Breast epithelium (tissue), 3 donors: Measurements from ENCODE around the gene ZNF23.

Experiments used
- POLR2A ChIP-seq: fragments of 450-650 bp; IDR thresholded peaks from one replicate; pipeline ENCODE4 v1.6.1; 2016; ENCODE audit warnings: antibody characterized with exemption, mild to moderate bottlenecking, moderate library complexity
- TF ChIP-seq, protein P1 (sequence below), 3 donors: fragments of 450-650 bp; IDR thresholded peaks; one replicate each; pipeline ENCODE4 v1.5.1; 2016 to 2017; ENCODE audit warnings: antibody characterized with exemption in 3 of 3, mild to moderate bottlenecking in 3 of 3, moderate library complexity in 3 of 3

DNA sequence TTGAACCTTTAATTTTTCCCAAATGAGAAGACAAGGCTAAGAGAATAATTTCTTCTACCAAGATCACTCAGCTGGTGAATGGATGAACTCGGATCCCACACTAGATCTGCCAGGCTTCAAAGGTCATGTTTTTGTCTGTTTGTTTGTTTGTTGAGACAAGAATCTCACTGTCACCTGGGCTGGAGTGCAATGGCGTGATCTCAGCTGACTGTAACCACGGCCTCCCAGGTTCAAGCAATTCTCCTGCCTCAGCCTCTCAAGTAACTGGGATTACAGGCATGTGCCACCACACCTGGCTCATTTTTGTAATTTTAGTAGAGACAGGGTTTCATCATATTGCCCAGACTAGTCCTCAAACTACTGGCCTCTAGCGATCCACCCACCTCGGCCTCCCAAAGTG, 20.5 kb upstream of the ZNF23 start:
- TF ChIP-seq, protein P1, sequence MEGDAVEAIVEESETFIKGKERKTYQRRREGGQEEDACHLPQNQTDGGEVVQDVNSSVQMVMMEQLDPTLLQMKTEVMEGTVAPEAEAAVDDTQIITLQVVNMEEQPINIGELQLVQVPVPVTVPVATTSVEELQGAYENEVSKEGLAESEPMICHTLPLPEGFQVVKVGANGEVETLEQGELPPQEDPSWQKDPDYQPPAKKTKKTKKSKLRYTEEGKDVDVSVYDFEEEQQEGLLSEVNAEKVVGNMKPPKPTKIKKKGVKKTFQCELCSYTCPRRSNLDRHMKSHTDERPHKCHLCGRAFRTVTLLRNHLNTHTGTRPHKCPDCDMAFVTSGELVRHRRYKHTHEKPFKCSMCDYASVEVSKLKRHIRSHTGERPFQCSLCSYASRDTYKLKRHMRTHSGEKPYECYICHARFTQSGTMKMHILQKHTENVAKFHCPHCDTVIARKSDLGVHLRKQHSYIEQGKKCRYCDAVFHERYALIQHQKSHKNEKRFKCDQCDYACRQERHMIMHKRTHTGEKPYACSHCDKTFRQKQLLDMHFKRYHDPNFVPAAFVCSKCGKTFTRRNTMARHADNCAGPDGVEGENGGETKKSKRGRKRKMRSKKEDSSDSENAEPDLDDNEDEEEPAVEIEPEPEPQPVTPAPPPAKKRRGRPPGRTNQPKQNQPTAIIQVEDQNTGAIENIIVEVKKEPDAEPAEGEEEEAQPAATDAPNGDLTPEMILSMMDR (IDR thresholded peaks at IDR 0.05): no peak
- no peak for TF ChIP-seq POLR2A
